Measurements from ENCODE around the gene ACVR1B.

The ACVR1B gene

DNA sequence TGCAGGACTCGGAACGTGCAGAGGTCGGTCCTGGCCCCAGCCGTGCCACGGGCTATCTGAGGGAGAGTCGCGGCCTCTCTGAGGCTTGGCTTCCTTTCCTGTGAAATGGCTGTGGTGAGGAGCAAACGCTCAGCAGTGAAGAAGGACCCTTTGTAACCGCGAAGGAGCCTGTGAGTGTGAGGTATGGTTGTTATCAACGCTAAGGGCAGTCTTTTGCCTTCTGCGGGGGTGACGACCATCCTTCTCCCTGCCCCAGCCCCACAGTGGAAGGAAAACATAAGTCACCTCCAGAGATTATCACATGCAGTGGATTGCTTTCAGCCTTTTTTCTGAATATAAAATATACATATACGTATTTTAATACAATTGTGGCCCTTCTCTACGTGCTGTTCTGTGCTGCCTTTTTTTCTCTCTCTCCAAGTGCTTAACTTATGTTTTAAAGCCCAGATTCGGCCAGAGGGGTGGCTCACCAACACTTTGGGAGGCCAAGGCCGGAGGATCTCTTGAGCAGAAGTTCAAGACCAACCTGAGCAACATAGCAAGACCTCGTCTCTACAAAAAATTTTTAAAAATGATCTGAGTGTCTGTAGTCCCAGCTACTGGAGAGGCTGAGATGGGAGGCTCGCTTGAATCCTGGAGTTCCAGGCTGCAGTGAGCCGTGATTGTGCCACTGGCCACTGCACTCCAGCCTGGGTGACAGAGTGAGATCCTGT is 72.6 kb downstream of the ACVR1B start:
- peak in 1 of 5 experiments; percentile 80 for DNase-seq

DNA sequence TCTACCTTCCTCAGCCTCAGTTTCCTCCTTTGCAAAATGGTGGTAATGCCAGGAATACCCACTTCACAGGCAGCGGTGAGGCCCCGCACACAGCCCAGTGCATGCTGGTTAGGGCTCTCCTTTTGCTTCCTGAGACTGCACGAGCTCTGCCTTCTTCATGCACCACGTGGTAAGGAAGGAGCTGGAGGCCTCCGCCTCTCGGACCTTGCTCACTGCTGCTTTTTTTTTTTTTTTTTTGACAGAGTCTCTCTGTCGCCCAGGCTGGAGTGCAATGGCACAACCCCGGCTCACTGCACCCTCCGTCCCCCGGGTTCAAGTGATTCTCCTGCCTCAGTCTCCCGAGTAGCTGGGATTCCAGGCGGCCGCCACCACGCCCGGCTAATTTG is 73.3 kb downstream of the ACVR1B start:
- DNase-seq = peak in 1 of 5 experiments; percentile 91

DNA sequence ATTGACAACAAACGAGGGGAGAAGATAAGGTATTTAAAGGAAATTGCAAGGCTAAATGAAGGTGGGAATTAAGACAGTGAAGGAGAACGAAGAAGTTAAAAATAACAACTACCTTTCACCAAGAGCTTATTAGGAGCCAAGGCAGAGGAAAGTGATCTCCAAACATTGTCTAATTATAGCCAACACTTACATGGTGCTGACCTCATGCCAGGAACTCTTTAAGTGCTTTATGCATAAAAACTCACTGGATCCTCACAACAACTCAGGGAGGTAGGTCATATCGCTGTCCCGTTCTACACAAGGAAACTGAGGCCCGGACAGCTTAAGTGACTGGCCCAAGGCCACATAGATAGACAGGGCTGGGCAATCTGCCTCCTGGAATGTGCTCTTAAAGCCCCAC is 74.8 kb downstream of the ACVR1B start:
- no peak for DNase-seq

DNA sequence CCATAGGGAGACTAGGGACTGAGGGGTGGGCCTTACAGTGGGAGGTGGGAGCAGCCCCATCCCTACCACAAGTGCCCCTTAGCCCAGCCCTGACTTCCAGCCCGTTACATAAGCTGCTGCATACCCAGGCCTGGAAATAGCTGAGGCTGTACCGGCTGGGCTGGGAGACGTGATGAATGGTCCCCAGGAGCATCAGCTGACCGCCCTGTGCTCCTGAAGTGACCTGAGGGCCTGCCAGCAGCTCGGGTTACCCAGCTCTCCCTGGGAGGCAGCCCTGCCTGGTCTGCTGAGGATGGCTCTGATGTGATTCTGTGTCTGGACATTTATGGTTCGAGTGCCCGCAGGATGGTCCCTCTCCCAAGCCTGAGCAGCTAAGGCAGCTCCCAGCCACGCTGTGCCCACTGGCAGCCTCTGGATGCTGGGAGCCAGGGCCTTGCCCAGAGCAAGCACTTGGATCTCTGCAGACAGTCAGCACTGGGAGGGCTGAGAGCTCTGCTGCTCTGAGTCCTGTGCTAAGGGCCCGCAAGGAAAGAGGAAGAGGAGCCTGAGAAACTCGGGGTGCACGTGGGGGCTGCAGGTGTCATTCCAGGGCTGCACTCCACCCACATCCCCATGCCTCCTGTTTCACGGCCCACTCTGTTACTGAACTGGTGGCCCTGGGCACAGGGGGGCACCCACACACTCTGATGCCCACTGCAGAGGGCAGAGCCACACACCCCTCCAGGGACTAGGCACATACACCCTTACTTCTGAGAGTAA is 75.8 kb downstream of the ACVR1B start:
- DNase-seq = no peak

DNA sequence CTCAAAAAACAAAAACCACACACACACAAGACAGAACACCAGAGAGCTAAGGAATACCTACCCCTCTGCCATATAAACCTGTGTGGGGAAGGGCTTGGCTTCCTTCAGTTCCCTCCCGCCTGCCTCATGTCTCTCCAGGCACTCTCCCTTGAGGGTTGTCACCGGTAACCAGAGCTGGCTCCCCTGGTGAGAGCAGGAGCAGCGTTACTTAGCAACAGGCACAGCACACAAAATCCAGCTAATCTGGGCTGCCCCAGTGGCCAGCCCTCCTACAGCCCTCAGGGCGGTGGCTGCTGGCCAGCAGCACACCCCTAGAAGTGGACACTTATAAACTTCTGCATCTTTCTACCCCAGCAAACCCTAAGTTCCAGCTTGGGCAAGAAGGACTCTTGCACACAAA is 78.2 kb downstream of the ACVR1B start:
- DNase-seq = no peak

DNA sequence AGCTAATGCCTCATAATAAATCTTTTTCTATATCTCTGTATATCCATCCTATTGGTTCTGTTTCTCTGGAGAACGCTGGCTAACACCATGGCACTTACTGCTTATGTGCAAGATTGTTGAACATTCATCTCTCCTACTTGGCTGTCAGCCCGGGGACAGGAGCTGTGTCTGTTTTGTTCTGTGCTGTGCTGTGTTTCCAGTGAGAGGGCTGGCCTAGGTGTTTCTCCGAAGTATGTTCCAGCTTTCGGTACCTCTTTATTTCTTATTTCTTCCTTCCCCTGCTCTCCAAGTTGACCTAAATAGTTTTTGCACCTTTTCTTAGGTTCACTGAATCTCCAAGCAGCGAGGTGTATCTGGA is 80.9 kb downstream of the ACVR1B start:
- DNase-seq = no peak

DNA sequence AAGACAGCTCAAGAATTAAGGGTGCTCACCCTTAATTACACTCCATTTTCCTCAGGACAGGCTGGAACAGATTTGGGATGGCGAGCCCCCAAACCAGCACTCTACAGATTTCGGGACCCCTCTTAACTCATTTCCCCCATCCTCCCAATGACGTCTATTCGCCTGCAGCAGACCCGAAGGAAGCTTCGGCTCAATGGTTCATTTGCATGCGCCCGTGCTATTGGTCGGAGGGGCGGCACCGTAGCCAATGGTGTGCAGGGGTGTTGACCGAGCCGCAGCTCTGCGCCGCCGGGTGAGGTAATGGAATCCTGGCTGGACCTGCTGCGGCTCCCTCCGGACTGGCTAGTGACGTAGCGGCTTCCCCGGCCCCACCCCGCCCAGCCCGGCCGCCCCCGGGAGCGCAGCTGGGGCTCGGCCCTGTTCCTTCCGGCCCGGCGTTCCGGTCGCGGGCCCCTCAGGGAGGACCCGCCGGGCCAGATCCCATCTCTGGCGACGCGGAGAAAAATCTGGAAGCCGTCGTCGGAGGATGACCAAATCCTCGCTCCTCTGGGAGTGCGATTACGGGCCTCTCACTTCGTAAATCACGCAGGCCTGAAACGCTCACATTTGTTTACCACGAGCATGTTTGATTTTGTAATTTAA is 81.4 kb downstream of the ACVR1B start:
- peak; percentile 78 to 87 (median 85) for DNase-seq

DNA sequence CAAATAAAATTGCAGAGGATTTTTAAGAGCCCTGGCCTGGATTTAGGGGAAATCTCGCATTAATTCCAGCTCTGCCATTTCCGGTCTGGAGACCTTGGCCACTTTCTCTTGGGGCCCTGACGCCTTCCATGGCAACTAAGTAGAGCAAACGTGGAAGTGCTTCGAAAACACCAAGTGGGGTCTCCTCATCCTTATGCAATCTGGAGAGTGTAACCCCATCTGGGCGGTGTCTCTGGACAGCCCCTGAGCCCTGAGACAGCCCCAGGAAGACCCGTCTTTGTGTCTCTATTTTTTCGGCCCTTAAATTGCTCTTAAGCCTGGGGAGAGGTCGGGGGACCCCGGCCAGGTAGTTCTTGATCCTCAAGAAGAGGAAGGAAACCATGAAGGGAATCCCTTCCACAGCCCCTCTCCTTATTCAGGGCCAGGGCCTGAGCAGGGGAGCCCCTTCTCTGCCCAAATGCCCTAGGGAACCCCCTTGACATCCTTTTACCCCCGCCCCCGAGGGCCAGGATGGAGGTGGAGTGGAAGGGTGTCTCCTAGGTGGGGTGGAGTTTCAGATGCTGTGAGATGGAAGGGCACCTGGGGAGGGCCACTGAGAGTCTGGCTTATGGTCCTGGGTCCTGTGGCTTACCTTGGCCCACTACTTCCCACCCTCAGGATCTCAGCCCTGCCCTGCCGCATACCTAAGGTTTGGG is 82.1 kb downstream of the ACVR1B start:
- no peak for DNase-seq

DNA sequence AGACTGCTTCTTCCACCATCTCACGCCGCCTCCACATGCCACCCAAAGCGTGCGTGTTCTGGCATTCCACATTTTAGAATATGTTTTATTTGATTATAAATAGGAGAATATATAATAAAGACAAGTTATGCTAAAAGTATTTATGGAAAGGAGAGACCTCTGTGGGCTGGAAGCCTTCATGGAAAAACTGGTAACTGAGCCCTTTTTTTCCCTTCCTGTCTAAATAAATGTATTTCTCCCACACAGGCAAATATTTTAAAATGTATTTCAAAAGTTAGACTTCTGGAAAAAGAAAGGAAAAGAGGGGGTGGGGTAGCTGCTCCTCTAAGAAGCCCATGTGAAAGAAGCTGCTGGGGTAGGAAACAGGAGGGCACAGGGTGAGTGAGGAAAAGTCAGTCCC is 83.7 kb downstream of the ACVR1B start:
- no peak for DNase-seq

DNA sequence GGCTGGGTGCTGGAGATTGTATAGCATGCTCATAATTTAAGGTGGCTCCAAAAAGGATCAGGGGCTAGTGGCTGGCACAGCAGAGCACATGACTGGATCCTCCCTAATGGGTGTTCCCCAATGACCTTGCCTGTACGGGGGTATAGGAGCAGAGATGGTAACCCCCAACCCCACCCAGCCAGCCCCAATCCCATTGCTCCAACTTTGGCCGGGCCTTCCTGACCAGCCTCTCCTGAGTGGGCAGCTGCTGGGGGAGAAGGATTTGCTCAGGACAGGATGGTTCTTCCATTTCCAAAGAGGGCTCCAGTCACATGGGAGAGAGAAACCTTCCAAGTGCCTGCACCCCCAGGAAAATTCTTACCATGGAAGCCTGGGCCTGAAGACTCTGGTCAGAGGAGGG is 84.4 kb downstream of the ACVR1B start:
- no peak for DNase-seq

DNA sequence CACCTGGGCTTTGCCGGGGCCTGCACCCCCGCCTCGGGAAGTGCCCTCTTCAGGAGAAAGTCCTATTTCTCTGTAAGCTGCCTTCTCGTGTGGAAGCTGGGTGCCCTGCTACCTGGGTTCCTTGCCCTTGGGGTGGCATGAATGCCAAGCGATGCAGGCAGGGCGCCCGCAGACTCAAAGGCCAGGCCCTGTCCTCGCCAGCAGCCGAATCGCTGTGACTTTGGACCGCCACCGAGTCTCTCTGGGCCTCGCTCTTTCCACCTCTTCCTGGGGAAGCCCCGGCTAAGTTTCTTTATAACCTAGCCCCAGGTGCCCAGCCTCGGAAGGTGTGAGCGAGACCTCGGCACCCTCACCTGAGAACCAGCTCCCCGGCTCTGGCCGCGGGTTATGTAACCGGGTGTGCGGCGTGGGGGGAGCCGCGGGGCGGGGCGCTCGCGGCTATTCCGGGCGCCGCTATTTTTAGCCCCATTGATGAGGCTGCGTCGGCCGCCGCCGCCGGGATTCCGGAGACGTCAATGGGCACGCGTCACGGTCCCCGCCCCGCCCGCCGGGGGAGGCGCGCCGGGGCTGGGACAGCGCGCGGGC is 85.2 kb downstream of the ACVR1B start:
- peak; percentile 56 to 92 (median 79) for DNase-seq

DNA sequence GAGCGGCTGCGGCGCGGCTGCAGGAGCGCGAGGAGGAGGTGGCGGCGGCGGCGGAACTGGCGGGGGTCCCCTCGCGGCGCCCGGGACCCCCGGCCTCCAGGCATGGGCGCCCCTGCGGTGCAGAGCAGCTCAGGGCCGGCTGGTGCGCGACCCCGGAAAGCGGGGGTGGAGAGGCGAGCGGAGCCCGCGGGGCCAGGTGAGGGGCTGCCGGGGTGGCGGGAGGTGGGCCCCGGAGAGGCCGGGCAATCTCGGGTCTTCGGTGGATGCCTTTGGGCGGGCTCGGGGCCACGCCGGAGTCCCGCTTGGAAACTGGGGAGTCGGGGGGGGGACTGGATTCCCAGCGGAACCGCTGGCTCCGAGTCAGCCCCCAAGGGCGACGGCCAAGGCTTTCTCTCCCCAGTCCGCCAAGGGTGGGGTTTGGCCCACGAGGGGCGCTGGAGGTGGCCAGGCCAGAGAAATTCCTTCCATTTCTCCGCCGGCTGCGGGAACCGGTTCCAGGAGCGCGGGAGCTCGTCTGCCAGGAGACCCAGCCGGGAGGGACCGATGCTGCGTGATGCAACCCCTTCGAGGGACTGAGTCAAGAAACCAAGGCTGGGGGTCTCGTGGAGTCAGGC is 85.9 kb downstream of the ACVR1B start:
- DNase-seq = no peak

DNA sequence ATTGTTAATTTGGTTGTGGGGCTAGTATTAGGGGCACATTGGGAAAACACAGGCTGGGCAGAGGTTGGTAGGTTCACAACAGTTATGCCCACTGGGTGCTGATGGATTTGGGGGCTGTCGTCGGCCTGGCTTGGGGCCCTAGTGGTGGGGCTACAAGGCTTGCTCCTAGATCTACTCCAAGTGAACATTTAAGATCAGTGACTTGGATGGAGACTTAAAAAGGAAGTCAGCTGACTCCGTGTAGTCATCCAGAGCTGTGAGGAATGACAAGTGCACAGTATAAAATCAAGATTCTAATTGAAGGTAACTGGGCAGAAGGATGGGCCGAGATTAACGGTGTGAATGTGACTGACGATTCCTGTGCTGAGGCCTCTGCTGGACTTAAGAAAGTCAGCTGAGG is 86.9 kb downstream of the ACVR1B start:
- DNase-seq = no peak

DNA sequence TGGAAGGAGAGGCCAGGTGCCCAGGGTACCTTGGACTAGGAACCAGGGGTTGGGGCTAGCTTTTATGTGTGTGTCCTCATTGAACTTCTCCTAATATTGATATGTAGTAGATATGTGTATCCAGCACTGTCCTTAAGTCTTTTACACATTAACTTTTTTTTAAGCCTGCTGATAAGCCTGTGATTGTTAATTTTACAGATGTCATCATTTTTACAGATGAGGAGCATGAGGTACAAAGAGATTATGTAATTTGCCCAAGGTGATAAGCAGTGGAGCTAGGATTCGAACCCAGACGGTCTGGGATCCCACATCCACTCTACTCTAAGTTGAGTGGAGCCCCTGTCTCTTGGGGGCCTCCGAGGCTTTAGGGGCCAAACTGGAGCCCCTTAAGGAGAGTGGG is 89.5 kb downstream of the ACVR1B start:
- DNase-seq = no peak

DNA sequence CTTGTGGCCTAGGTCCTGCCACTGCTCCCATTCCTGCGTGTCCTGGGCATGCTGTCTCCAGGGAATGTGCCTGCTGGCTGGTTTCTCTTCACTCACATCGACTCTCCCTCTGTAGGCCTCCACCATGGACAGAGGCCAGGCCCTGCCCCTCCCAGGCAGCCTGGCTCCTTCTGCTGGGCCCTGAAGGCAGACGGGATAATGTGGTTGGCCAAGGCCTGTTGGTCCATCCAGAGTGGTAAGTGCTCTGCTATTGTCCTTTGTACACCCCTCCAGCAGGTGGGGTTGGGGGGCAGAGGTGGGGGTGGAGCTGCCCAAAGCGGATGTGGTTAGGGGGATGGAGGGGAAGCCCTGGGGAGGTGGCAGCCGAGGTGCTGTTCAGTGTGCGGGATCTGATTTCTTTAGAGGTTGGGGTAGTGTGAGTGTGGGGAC is 90.2 kb downstream of the ACVR1B start:
- DNase-seq = peak in 3 of 5 experiments; percentile 31 to 52 (median 37)

DNA sequence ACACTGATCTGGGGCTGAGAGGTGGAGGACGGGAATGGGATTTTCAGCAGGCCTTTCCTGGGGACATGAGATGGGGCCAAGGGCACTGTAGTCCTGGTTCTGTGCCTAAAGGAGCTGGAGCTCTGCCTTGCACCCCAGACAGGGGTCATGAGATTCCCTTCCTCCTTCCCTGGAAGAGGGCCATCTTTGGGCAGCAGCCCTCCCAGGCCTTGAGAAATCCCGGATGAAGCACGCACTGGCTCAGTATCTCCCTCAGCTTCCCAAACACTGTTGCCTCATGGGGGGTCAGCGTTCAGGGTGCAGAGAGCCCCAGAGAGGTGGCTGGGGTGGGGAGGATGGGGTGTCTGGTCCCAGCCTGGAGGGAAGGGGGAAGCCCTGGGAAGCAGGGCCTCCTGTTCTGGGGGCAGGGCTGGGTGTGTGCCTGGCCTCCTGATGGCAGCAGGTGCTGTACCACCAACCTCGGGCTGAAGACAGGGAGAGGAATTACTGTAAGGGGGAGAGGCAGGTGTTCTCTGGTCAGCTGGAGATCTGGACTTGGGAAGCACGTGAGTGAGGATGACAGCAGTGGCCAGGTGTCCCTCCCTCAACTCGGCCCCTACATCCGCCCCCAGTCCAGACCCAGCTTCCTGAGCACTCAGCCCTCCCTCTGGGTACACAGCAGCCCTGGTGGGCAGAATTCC is 91.3 kb downstream of the ACVR1B start:
- DNase-seq = no peak

DNA sequence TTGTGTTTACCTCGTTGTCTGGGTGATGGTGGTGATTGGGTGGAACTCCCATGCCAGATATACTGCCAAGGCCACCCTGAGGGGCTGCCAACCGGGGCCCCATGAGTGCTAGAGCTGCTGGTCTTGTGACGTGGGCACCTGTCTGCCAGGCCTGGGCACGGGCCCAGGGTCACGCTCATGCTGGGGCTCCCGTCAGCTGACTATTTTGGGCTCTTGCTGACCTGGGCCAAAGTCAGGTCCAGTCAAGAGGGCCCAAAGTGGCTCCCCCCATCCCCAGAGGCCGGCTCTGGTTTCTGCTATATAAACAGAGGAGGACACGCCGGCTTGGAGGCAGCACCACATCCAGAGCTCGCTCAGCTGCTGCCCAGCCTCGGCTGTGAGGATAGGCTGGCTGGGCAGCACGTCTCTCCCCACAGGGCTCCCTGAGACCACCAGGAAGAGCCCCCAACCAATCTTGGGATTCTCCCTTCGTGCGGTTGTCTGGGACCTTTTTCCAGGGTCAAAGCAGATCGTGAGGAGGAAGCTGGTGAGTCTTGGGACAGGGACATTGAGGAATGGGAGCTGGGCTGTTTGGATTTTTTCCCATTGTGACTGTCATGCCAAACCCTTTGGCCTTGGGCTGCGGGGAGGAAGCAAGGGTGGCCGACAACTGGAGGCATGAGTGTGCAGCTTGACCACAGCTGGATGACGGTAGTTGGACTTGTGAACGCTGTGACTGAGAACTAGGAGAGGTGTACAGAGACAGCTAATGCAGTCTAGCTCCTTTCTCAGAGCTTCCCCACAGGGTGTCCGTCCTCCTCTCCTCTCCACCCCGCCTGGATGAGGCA is 92.1 kb downstream of the ACVR1B start:
- no peak for DNase-seq

DNA sequence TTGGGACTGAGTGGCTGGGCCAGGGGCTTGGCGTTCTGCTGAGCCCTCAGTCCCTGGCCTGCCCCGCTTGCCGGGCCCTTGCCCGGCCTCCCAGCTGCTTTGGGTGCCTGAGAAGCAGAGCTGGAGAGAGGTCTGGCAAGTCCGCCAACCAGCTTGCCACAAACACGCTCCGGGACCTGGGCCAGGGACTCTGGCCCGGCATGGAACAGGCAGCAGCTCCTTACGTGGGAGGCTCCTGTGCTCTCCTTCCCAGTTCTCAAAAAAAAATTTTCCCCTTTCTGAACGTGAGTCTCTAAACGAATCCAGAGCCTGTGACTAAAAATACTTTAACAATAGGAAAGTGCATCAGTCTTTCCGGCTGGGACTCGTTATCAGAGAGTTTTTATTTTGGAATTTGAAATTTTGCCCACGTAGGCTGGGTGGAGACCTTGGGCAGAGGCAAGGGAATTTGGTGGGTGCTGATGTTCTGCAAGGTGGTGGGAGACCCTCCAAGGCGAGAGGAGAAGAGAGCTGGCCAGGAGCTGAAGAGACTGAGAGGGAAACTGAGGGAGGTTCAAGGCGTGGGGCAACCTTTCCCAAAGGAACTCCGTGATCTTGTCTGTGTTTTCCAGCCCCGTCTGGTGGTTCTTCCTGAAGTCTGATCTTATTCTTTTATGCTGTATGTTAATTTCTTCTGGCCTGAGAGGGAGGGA is 92.9 kb downstream of the ACVR1B start:
- no peak for DNase-seq

DNA sequence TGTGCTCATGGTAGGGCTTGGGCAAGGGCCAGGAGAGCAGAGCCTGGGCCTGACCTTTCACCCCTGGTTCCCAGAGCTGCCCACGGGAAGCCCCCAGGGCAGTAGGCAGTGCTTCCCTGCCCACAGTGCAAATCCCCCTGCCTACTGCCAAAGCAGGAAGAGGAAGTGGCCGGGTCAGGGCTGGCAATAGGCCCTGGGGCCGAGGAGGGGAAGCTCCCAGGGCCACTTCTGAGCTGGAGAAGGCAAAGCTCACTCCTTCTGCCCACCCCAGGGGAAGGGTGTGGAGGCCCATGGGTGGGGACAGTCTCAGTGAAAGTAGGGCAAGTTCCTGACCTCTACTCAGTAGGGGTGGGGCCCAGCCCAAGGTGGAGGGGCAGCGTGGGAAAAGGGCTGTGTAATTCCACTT is 94.3 kb downstream of the ACVR1B start:
- DNase-seq = no peak

All from T-helper 2 cell (primary cell).